Measurements from ENCODE around the gene FADS6.

DNA sequence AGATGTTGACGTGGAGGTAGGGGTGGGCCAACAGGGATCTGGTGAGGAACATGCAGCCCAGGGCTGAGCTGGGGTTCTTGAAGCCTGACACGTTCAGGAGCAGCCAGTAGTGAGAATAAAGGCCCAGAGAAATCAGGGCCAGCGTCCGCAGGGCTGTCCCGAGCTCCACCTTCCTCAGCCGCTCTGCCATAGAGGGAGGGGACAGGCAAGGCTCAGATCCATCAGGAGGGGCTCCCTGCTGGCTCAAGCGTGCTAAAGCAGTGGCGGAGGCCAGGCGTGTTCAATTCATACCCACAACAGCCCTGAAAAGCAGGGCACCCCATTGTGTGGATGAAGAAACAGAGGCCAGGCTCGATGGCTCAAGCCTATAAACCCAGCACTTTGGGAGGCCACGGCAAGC lies 12.4 kb downstream of the FADS6 start:
- TF ChIP-seq, protein P1, sequence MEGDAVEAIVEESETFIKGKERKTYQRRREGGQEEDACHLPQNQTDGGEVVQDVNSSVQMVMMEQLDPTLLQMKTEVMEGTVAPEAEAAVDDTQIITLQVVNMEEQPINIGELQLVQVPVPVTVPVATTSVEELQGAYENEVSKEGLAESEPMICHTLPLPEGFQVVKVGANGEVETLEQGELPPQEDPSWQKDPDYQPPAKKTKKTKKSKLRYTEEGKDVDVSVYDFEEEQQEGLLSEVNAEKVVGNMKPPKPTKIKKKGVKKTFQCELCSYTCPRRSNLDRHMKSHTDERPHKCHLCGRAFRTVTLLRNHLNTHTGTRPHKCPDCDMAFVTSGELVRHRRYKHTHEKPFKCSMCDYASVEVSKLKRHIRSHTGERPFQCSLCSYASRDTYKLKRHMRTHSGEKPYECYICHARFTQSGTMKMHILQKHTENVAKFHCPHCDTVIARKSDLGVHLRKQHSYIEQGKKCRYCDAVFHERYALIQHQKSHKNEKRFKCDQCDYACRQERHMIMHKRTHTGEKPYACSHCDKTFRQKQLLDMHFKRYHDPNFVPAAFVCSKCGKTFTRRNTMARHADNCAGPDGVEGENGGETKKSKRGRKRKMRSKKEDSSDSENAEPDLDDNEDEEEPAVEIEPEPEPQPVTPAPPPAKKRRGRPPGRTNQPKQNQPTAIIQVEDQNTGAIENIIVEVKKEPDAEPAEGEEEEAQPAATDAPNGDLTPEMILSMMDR (IDR thresholded peaks at IDR 0.05) = no peak
- no peak for TF ChIP-seq ZFX (IDR thresholded peaks at IDR 0.05; ENCODE audit: borderline replicate concordance)
